DOHH2 (cell line): ENCODE results near the gene FOXB1.

Experiments used
- CTCF ChIP-seq: fragments of 200-600 bp; sonication (generic); IDR thresholded peaks from one replicate; pipeline ENCODE4 v1.5.1; 2014; ENCODE audit warnings: antibody characterized with exemption, mild to moderate bottlenecking, low read depth, low read length; ENCODE audit not compliant: poor library complexity, severe bottlenecking
- EZH2phosphoT487 ChIP-seq: fragments of 200-600 bp; sonication (generic); IDR thresholded peaks from 2 replicates; pipeline ENCODE4 v1.6.1; 2017; ENCODE audit warnings: borderline replicate concordance, mild to moderate bottlenecking, antibody characterized with exemption, low read length, moderate library complexity, mixed read lengths

- TF ChIP-seq CTCF (no peak), EZH2phosphoT487 (no peak)
These were observed 22.4 kb downstream of the FOXB1 start for GRCh38 chr15:60026555-60026954.
